Breast epithelium (tissue), 4 donors: ENCODE data around the gene NRCAM. TPM values are rescaled to one million over a fixed set of nuclear protein-coding genes. Genes with fewer than 3 reads are reported as not detected.

ENCODE experiments used
- DNase-seq, 2 donors: peaks; one replicate each; pipeline ENCODE4 v3.0.0-alpha.2; 2019; ENCODE audit warnings: low spot score in 2 of 2
- H3K27ac ChIP-seq, 2 donors: fragments of 200-600 bp; sonication (generic) in 1 of 2; one replicate each; pipeline ENCODE4 v1.5.1; 2016 to 2019; ENCODE audit warnings: mild to moderate bottlenecking in 1 of 2
- H3K27me3 ChIP-seq, 2 donors: fragments of 200-600 bp; sonication (generic) in 1 of 2; one replicate each; pipeline versions ENCODE4 v1.5.1 to v1.6.0; 2017 to 2019; ENCODE audit warnings: control low read depth in 1 of 2, mild to moderate bottlenecking in 1 of 2
- H3K36me3 ChIP-seq: fragments of 200-600 bp; one replicate; pipeline ENCODE4 v1.5.1; 2019
- H3K4me1 ChIP-seq, 2 donors: fragments of 200-600 bp; sonication (generic); one replicate each; pipeline ENCODE4 v1.5.1; 2016 to 2019; ENCODE audit warnings: control low read depth in 1 of 2
- H3K4me3 ChIP-seq, 3 donors: fragments of 200-600 bp; sonication (generic); 1 replicate in 2 of 3; 2 replicates in 1 of 3; pipeline ENCODE4 v1.5.1; 2016 to 2019; ENCODE audit warnings: mild to moderate bottlenecking in 3 of 3, moderate library complexity in 2 of 3
- H3K9me3 ChIP-seq, 2 donors: fragments of 200-600 bp; sonication (generic) in 1 of 2; one replicate each; pipeline ENCODE4 v1.5.1; 2016 to 2019; ENCODE audit warnings: control low read depth in 1 of 2
- CTCF ChIP-seq, 3 donors: fragments of 450-650 bp; IDR thresholded peaks; one replicate each; pipeline ENCODE4 v1.5.1; 2016 to 2017; ENCODE audit warnings: antibody characterized with exemption in 3 of 3, mild to moderate bottlenecking in 3 of 3, moderate library complexity in 3 of 3
- POLR2A ChIP-seq: fragments of 450-650 bp; IDR thresholded peaks from one replicate; pipeline ENCODE4 v1.6.1; 2016; ENCODE audit warnings: antibody characterized with exemption, mild to moderate bottlenecking, moderate library complexity
- POLR2AphosphoS5 ChIP-seq, 3 donors: sonication (generic); formaldehyde crosslinking; IDR thresholded peaks; one replicate each; pipeline ENCODE4 v1.6.1; 2017; ENCODE audit warnings: antibody characterized with exemption in 3 of 3
- intact Hi-C: fragments of 100-400 bp; cut with DNase I; formaldehyde crosslinking; loops from one replicate; pipeline ENCODE4 v1.15.1; 2023; ENCODE audit warnings: low total_unique reads
- total RNA-seq, 3 donors: library from RNA; depleted of rRNA; stranded (reverse); fragments of >200 nt; gene quantifications; one replicate each; pipeline ENCODE4 v1.1.0, GENCODE V29; 2016

NRCAM gene
- total RNA-seq, 3 donors from 2014 or later = 3.3 to 62.4 (median 4.2) TPM

GRCh38 chr7:108232076-108232475 lies 224.2 kb downstream of the NRCAM start:
- Histone ChIP-seq H3K36me3 (no peaks in the 10 kb centered on the region), H3K27ac (no peak overlapping the region), H3K4me3 (no peak overlapping the region), H3K4me1 (no peaks in the 10 kb centered on the region), H3K27me3 (no peaks in the 10 kb centered on the region), H3K9me3 (no peaks in the 10 kb centered on the region)
- intact Hi-C loops = no loop called here
- TF ChIP-seq CTCF (IDR thresholded peaks at IDR 0.05) (no peak), POLR2A (no peak), POLR2AphosphoS5 (IDR thresholded peaks at IDR 0.05) (no peak)
- no peak for DNase-seq

GRCh38 chr7:108231221-108231620 lies 225.0 kb downstream of the NRCAM start:
- intact Hi-C loops = no loop called here

GRCh38 chr7:108227366-108227765 lies 228.9 kb downstream of the NRCAM start:
- no peaks in the 10 kb centered on the region for H3K4me1 ChIP-seq
- no peak overlapping the region for H3K27ac ChIP-seq
- TF ChIP-seq CTCF (IDR thresholded peaks at IDR 0.05) = no peak
- TF ChIP-seq POLR2AphosphoS5 (IDR thresholded peaks at IDR 0.05) = no peak
- TF ChIP-seq POLR2A = no peak
- no peaks in the 10 kb centered on the region for H3K27me3 ChIP-seq
- intact Hi-C loops = no loop called here
- H3K9me3 ChIP-seq = no peaks in the 10 kb centered on the region
- H3K36me3 ChIP-seq = no peaks in the 10 kb centered on the region
- no peak overlapping the region for H3K4me3 ChIP-seq
- DNase-seq = no peak

More at GRCh38 chr7:108231221-108231620, 225.0 kb downstream of the NRCAM start:
- H3K9me3 ChIP-seq = no peaks in the 10 kb centered on the region
- TF ChIP-seq POLR2A (no peak), CTCF (IDR thresholded peaks at IDR 0.05) (no peak)
- H3K36me3 ChIP-seq = no peaks in the 10 kb centered on the region
- H3K4me3 ChIP-seq = no peak overlapping the region
- no peaks in the 10 kb centered on the region for H3K4me1 ChIP-seq
- H3K27me3 ChIP-seq = no peaks in the 10 kb centered on the region
- no peak overlapping the region for H3K27ac ChIP-seq
- no peak for DNase-seq

- H3K9me3 ChIP-seq = no peaks in the 10 kb centered on the region
- TF ChIP-seq POLR2A (no peak), CTCF (IDR thresholded peaks at IDR 0.05) (no peak), POLR2AphosphoS5 (IDR thresholded peaks at IDR 0.05) (no peak)
Measured at GRCh38 chr7:108226816-108227299, 229.4 kb downstream of the NRCAM start.

GRCh38 chr7:108225531-108226181 lies 230.6 kb downstream of the NRCAM start:
- TF ChIP-seq CTCF (IDR thresholded peaks at IDR 0.05) = no peak
- TF ChIP-seq POLR2AphosphoS5 (IDR thresholded peaks at IDR 0.05) = no peak
- no peak for TF ChIP-seq POLR2A
- H3K9me3 ChIP-seq = no peaks in the 10 kb centered on the region
- no peaks in the 10 kb centered on the region for H3K36me3 ChIP-seq
- no peak overlapping the region for H3K27ac ChIP-seq
- H3K4me3 ChIP-seq = no peak overlapping the region
- intact Hi-C loops = no loop called here
- H3K27me3 ChIP-seq = no peaks in the 10 kb centered on the region
- DNase-seq = no peak
- no peaks in the 10 kb centered on the region for H3K4me1 ChIP-seq

More at GRCh38 chr7:108226816-108227299, 229.4 kb downstream of the NRCAM start:
- Histone ChIP-seq H3K27me3 (no peaks in the 10 kb centered on the region), H3K36me3 (no peaks in the 10 kb centered on the region), H3K4me1 (no peaks in the 10 kb centered on the region), H3K27ac (no peak overlapping the region), H3K4me3 (no peak overlapping the region)
- intact Hi-C loops = no loop called here
- no peak for DNase-seq
